HG03558 (cell line): ENCODE measurements around the gene DSG2.
A peak's percentile ranks its signal among the peaks of the same experiment; 100 is the strongest.
"Not testable (repeated sequence)": the region's sequence is repeated elsewhere in the genome, so short reads cannot be mapped to it uniquely, and the experiment has no call there.

ENCODE experiments used
- ATAC-seq: cut with Tn5 transposase; IDR thresholded peaks from one replicate; pipeline ENCODE4 v1.9.1; 2021; ENCODE audit warnings: moderate number of reproducible peaks; ENCODE audit not compliant: unreplicated experiment; ENCODE audit errors: extremely low read depth

Gene DSG2

GRCh38 chr18:31497836-31498573 lies at the start of gene DSG2:
Gene DSG2, plus strand, starts transcription at chr18:31498177. Its CDS starts 75 bp downstream, at chr18:31498252.
- ATAC-seq, result no peak

GRCh38 chr18:31450409-31450808 lies 47.6 kb upstream of the DSG2 start:
- no peak for ATAC-seq

- no peak for ATAC-seq
Measured at GRCh38 chr18:31451625-31452024, 46.4 kb upstream of the DSG2 start.

GRCh38 chr18:31454066-31454708 lies 43.8 kb upstream of the DSG2 start:
- ATAC-seq, result no peak

GRCh38 chr18:31469629-31470028 lies 28.3 kb upstream of the DSG2 start:
- no peak for ATAC-seq

- ATAC-seq, result no peak
Measured at GRCh38 chr18:31478688-31479087, 19.3 kb upstream of the DSG2 start.

GRCh38 chr18:31482051-31482450 lies 15.9 kb upstream of the DSG2 start:
- ATAC-seq, result no peak

GRCh38 chr18:31483396-31483795 lies 14.6 kb upstream of the DSG2 start:
- no peak for ATAC-seq

GRCh38 chr18:31484461-31484860 lies 13.5 kb upstream of the DSG2 start:
- no peak for ATAC-seq

- ATAC-seq, result no peak
Measured at GRCh38 chr18:31486165-31486564, 11.8 kb upstream of the DSG2 start.

- ATAC-seq, result no peak
Measured at GRCh38 chr18:31487246-31488015, 10.5 kb upstream of the DSG2 start.

GRCh38 chr18:31489311-31489710 lies 8.7 kb upstream of the DSG2 start:
- ATAC-seq, result no peak

- peak; percentile 90 for ATAC-seq
Measured at GRCh38 chr18:31490387-31490786, 7.6 kb upstream of the DSG2 start.

- ATAC-seq, result no peak
Measured at GRCh38 chr18:31490833-31491232, 7.1 kb upstream of the DSG2 start.

GRCh38 chr18:31491586-31491985 lies 6.4 kb upstream of the DSG2 start:
- ATAC-seq, result no peak

- ATAC-seq, result no peak
Measured at GRCh38 chr18:31492671-31493070, 5.3 kb upstream of the DSG2 start.

GRCh38 chr18:31493171-31493570 lies 4.8 kb upstream of the DSG2 start:
- no peak for ATAC-seq

GRCh38 chr18:31493941-31494340 lies 4.0 kb upstream of the DSG2 start:
- ATAC-seq, result no peak

- ATAC-seq, result not testable (repeated sequence)
Measured at GRCh38 chr18:31494705-31495244, 3.2 kb upstream of the DSG2 start.

- no peak for ATAC-seq
Measured at GRCh38 chr18:31497404-31497835, 557 bp upstream of the DSG2 start.
